Kidney epithelial cell (primary cell): Measurements from ENCODE around the gene TEX2. TPM values are rescaled to one million over a fixed set of nuclear protein-coding genes. Genes with fewer than 3 reads are reported as not detected.
"Not testable (repeated sequence)": the region's sequence is repeated elsewhere in the genome, so short reads cannot be mapped to it uniquely, and the experiment has no call there.

Experiments
- DNase-seq: peaks from one replicate; pipeline ENCODE4 v3.0.0-alpha.2; 2010; ENCODE audit warnings: low read depth
- H3K27me3 ChIP-seq: 2 replicates; pipeline ENCODE4 v1.6.0; 2011; ENCODE audit warnings: low read length; ENCODE audit not compliant: control insufficient read depth, insufficient read depth
- H3K36me3 ChIP-seq: 2 replicates; pipeline ENCODE4 v1.5.1; 2011; ENCODE audit warnings: low read length; ENCODE audit not compliant: control insufficient read depth, insufficient read depth
- H3K4me3 ChIP-seq: 2 replicates; pipeline ENCODE4 v1.5.1; 2011; ENCODE audit warnings: low read depth, mild to moderate bottlenecking, control low read depth, low read length
- total RNA-seq: library from RNA; depleted of rRNA; stranded (reverse); fragments of >200 nt; gene quantifications from 2 replicates; pipeline ENCODE4 v1.2.3, GENCODE V29; 2015
- TF ChIP-seq, protein P1 (sequence below): IDR thresholded peaks from 2 replicates; pipeline ENCODE4 v1.5.1; 2011; ENCODE audit warnings: mild to moderate bottlenecking, moderate library complexity, low read length, control low read depth, inconsistent platforms; ENCODE audit not compliant: insufficient read depth, poor library complexity, severe bottlenecking

The TEX2 gene
- total RNA-seq, 1 donor from 2014 or later, result 16.5 TPM

GRCh38 chr17:64240261-64240740 lies 22.8 kb downstream of the TEX2 start:
- H3K36me3 ChIP-seq, result no peaks in the 10 kb centered on the region
- TF ChIP-seq, protein P1, sequence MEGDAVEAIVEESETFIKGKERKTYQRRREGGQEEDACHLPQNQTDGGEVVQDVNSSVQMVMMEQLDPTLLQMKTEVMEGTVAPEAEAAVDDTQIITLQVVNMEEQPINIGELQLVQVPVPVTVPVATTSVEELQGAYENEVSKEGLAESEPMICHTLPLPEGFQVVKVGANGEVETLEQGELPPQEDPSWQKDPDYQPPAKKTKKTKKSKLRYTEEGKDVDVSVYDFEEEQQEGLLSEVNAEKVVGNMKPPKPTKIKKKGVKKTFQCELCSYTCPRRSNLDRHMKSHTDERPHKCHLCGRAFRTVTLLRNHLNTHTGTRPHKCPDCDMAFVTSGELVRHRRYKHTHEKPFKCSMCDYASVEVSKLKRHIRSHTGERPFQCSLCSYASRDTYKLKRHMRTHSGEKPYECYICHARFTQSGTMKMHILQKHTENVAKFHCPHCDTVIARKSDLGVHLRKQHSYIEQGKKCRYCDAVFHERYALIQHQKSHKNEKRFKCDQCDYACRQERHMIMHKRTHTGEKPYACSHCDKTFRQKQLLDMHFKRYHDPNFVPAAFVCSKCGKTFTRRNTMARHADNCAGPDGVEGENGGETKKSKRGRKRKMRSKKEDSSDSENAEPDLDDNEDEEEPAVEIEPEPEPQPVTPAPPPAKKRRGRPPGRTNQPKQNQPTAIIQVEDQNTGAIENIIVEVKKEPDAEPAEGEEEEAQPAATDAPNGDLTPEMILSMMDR, result peak; percentile 4
- no peak for DNase-seq
- no peak overlapping the region for H3K4me3 ChIP-seq
- H3K27me3 ChIP-seq, result no peaks in the 10 kb centered on the region

GRCh38 chr17:64238449-64238848 lies 24.6 kb downstream of the TEX2 start:
- not testable (repeated sequence) for DNase-seq, H3K4me3 ChIP-seq, H3K27me3 ChIP-seq, H3K36me3 ChIP-seq

- H3K4me3 ChIP-seq, result no peak overlapping the region
- H3K27me3 ChIP-seq, result no peaks in the 10 kb centered on the region
- no peak for DNase-seq
- TF ChIP-seq, protein P1, result peak; percentile 30
- no peaks in the 10 kb centered on the region for H3K36me3 ChIP-seq
Measured at GRCh38 chr17:64236827-64237403, 26.1 kb downstream of the TEX2 start.

- Histone ChIP-seq H3K36me3 (no peaks in the 10 kb centered on the region), H3K4me3 (no peak overlapping the region), H3K27me3 (no peaks in the 10 kb centered on the region)
- no peak for DNase-seq
- TF ChIP-seq, protein P1, result no peak
Measured at GRCh38 chr17:64234961-64235360, 28.1 kb downstream of the TEX2 start.

DNA sequence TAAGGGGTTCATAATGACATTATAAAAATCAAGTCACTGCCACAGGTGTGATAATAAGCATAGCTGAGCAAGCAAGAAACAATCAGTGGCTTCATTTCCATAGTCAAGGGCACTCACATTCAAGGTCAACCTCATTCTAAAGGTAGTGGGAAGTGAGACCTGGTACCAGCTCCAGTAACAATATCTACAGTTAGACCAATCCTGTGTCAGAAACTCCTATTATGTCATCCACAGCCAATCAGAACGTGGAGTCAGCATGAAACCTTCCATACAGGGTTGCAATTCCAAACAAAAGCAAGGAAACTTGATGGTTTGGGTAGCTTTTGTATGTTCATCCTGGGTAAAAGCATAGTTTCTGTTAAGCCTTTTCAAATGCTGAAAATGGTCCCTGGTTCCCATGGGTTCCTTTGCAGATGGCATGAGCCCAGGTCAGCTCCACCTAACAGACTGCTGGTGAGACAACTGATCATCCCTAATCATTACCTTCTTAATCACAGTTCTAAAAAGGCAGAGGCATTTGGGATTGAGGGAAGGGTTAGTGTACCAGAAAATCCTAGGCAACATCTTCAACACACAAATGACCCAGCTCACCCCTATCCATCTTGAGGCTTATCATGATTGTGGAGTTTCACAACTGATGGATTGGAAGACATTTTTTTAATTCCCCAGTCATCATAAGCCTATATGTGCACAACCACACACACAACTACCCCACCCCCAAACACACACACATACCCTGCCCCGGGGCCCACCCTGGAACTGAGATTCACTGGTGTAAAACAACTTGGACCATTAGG lies 30.4 kb downstream of the TEX2 start:
- H3K4me3 ChIP-seq, result no peak overlapping the region
- no peak for DNase-seq
- TF ChIP-seq, protein P1, result no peak
- no peaks in the 10 kb centered on the region for H3K27me3 ChIP-seq
- H3K36me3 ChIP-seq, result no peaks in the 10 kb centered on the region

- no peak for DNase-seq
- no peak overlapping the region for H3K4me3 ChIP-seq
- TF ChIP-seq, protein P1, result no peak
- H3K27me3 ChIP-seq, result no peaks in the 10 kb centered on the region
- H3K36me3 ChIP-seq, result no peaks in the 10 kb centered on the region
Measured at GRCh38 chr17:64231567-64232141, 31.4 kb downstream of the TEX2 start.
